Epithelial cell of prostate (primary cell): ENCODE results near the gene DOK7.

ENCODE experiments used
- DNase-seq: peaks from one replicate; pipeline ENCODE4 v3.0.0-alpha.2; 2011; ENCODE audit warnings: low read depth, low spot score
- H3K27ac ChIP-seq: fragments of 450-650 bp; 2 replicates; pipeline ENCODE4 v1.5.1; 2017; ENCODE audit warnings: mild to moderate bottlenecking

Gene DOK7

GRCh38 chr4:3462790-3463415 is at the start of gene DOK7:
Gene DOK7 (plus strand): TSS chr4:3463306. CDS start chr4:3463376, 70 bp downstream.
- no peak within 1 kb of the TSS for H3K27ac ChIP-seq

GRCh38 chr4:3413675-3414420 is 49.3 kb upstream of the DOK7 start:
- DNase-seq, result no peak
- no peak overlapping the region for H3K27ac ChIP-seq

More at GRCh38 chr4:3462790-3463415, at the start of gene DOK7:
- DNase-seq, result no peak

- no peak for DNase-seq
- no peak overlapping the region for H3K27ac ChIP-seq
These were observed 48.5 kb upstream of the DOK7 start for GRCh38 chr4:3414421-3415279.

- no peak for DNase-seq
- H3K27ac ChIP-seq, result no peak overlapping the region
These were observed 47.5 kb upstream of the DOK7 start for GRCh38 chr4:3415471-3416141.

GRCh38 chr4:3416270-3416669 is 46.8 kb upstream of the DOK7 start:
- H3K27ac ChIP-seq, result no peak overlapping the region

GRCh38 chr4:3416821-3417221 is 46.3 kb upstream of the DOK7 start:
- H3K27ac ChIP-seq, result no peak overlapping the region
- DNase-seq, result no peak

More at GRCh38 chr4:3416270-3416669, 46.8 kb upstream of the DOK7 start:
- no peak for DNase-seq

GRCh38 chr4:3417448-3417847 is 45.7 kb upstream of the DOK7 start:
- no peak overlapping the region for H3K27ac ChIP-seq
- DNase-seq, result no peak

GRCh38 chr4:3418029-3418762 is 44.9 kb upstream of the DOK7 start:
- no peak for DNase-seq
- no peak overlapping the region for H3K27ac ChIP-seq

GRCh38 chr4:3419836-3420605 is 43.1 kb upstream of the DOK7 start:
- no peak for DNase-seq
- no peak overlapping the region for H3K27ac ChIP-seq

- no peak for DNase-seq
- no peak overlapping the region for H3K27ac ChIP-seq
These were observed 42.5 kb upstream of the DOK7 start for GRCh38 chr4:3420606-3420955.

GRCh38 chr4:3420956-3421355 is 42.1 kb upstream of the DOK7 start:
- no peak overlapping the region for H3K27ac ChIP-seq
- DNase-seq, result no peak

GRCh38 chr4:3421470-3421869 is 41.6 kb upstream of the DOK7 start:
- H3K27ac ChIP-seq, result no peak overlapping the region
- DNase-seq, result no peak

- no peak for DNase-seq
These were observed 40.8 kb upstream of the DOK7 start for GRCh38 chr4:3422241-3422801.

GRCh38 chr4:3422808-3423297 is 40.3 kb upstream of the DOK7 start:
- H3K27ac ChIP-seq, result no peak overlapping the region
- no peak for DNase-seq

More at GRCh38 chr4:3422241-3422801, 40.8 kb upstream of the DOK7 start:
- H3K27ac ChIP-seq, result no peak overlapping the region

GRCh38 chr4:3423406-3423805 is 39.7 kb upstream of the DOK7 start:
- H3K27ac ChIP-seq, result no peak overlapping the region
- DNase-seq, result no peak

GRCh38 chr4:3423952-3424351 is 39.2 kb upstream of the DOK7 start:
- DNase-seq, result no peak
- H3K27ac ChIP-seq, result no peak overlapping the region

- no peak overlapping the region for H3K27ac ChIP-seq
- DNase-seq, result no peak
These were observed 38.5 kb upstream of the DOK7 start for GRCh38 chr4:3424522-3425095.

GRCh38 chr4:3426465-3427133 is 36.5 kb upstream of the DOK7 start:
- H3K27ac ChIP-seq, result no peak overlapping the region
- DNase-seq, result no peak
